Measurements from ENCODE around the gene LRP1B.

DNA sequence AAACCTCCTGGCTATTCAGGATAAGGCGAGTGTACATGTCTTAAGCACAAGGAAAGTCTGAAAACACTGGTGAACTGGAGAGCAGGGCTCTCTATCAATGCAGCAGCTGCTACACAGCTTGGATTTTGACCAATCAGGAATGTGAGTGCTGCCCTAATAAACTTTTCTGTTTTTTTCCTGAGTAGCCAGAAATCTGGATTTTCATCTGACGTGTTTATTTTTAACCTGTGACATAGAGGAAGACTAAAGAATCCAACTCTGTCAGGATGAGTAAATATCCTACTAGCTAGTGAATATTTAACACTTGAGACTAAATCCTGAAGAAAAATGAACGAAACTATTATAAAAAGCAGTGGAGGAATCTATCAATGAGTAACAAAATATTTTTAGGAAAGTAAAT is 1638.9 kb downstream of the LRP1B start:
- TF ChIP-seq ZNF8 (CRISPR knock-in tag; IDR thresholded peaks at IDR 0.05) (no peak), CREB5 (CRISPR knock-in tag; IDR thresholded peaks at IDR 0.05; ENCODE audit: low read depth) (no peak), PATZ1 (CRISPR knock-in tag; IDR thresholded peaks at IDR 0.05; ENCODE audit: borderline replicate concordance) (no peak), OSR1 (CRISPR knock-in tag; IDR thresholded peaks at IDR 0.05) (no peak), TOX (CRISPR knock-in tag; IDR thresholded peaks at IDR 0.05; ENCODE audit: borderline replicate concordance) (no peak), ARNTL (CRISPR knock-in tag; IDR thresholded peaks at IDR 0.05; ENCODE audit: borderline replicate concordance, low read depth) (no peak), ZFP3 (CRISPR knock-in tag; IDR thresholded peaks at IDR 0.05) (no peak), ESRRG (CRISPR knock-in tag; IDR thresholded peaks at IDR 0.05) (no peak)
- TF ChIP-seq, protein P1, sequence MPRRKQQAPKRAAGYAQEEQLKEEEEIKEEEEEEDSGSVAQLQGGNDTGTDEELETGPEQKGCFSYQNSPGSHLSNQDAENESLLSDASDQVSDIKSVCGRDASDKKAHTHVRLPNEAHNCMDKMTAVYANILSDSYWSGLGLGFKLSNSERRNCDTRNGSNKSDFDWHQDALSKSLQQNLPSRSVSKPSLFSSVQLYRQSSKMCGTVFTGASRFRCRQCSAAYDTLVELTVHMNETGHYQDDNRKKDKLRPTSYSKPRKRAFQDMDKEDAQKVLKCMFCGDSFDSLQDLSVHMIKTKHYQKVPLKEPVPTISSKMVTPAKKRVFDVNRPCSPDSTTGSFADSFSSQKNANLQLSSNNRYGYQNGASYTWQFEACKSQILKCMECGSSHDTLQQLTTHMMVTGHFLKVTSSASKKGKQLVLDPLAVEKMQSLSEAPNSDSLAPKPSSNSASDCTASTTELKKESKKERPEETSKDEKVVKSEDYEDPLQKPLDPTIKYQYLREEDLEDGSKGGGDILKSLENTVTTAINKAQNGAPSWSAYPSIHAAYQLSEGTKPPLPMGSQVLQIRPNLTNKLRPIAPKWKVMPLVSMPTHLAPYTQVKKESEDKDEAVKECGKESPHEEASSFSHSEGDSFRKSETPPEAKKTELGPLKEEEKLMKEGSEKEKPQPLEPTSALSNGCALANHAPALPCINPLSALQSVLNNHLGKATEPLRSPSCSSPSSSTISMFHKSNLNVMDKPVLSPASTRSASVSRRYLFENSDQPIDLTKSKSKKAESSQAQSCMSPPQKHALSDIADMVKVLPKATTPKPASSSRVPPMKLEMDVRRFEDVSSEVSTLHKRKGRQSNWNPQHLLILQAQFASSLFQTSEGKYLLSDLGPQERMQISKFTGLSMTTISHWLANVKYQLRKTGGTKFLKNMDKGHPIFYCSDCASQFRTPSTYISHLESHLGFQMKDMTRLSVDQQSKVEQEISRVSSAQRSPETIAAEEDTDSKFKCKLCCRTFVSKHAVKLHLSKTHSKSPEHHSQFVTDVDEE (CRISPR knock-in tag; IDR thresholded peaks at IDR 0.05): no peak

Data from SK-N-SH treated with all-trans-retinoic acid at 6 μM for 48 hours (cell line).